Thyroid gland (tissue), 4 donors: ENCODE measurements around the gene SOD2.

ENCODE experiments used
- POLR2A ChIP-seq, 2 donors: fragments of 450-650 bp; IDR thresholded peaks; one replicate each; pipeline ENCODE4 v1.6.1; 2017; ENCODE audit warnings: antibody characterized with exemption in 2 of 2, mild to moderate bottlenecking in 2 of 2, moderate library complexity in 1 of 2
- TF ChIP-seq, protein P1 (sequence below), 6 experiments: fragments of 200-600 bp in 3 of 6; fragments of 450-650 bp in 3 of 6; sonication (generic) in 3 of 6; IDR thresholded peaks; one replicate each; pipeline ENCODE4 v1.5.1; 2016 to 2019; ENCODE audit warnings: antibody characterized with exemption in 6 of 6, mild to moderate bottlenecking in 2 of 6, inconsistent platforms in 1 of 6, moderate library complexity in 1 of 6

DNA sequence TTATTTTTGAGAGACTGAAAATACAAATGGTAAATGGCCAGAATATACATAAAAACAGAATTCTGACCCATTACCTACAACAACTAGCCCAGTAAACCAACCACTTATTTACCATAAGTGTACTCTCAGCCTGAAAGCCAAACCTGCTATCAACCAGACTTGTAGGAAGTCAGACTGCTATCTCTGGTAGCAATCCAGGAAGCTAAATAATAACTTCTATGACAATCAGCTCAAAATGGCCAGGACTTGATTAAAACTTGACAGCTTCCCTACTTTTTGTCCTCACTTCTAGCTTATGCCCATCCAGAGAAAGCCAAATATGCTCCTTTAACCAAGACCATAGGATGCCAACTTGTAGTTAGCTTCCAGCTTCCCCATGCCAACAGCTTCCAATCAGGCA is 29.6 kb upstream of the SOD2 start:
- TF ChIP-seq, protein P1, sequence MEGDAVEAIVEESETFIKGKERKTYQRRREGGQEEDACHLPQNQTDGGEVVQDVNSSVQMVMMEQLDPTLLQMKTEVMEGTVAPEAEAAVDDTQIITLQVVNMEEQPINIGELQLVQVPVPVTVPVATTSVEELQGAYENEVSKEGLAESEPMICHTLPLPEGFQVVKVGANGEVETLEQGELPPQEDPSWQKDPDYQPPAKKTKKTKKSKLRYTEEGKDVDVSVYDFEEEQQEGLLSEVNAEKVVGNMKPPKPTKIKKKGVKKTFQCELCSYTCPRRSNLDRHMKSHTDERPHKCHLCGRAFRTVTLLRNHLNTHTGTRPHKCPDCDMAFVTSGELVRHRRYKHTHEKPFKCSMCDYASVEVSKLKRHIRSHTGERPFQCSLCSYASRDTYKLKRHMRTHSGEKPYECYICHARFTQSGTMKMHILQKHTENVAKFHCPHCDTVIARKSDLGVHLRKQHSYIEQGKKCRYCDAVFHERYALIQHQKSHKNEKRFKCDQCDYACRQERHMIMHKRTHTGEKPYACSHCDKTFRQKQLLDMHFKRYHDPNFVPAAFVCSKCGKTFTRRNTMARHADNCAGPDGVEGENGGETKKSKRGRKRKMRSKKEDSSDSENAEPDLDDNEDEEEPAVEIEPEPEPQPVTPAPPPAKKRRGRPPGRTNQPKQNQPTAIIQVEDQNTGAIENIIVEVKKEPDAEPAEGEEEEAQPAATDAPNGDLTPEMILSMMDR (IDR thresholded peaks at IDR 0.05) = no peak
- no peak for TF ChIP-seq POLR2A (IDR thresholded peaks at IDR 0.05)
